Neural progenitor cell (in vitro differentiated cells): ENCODE data around the gene TTC9.

ENCODE experiments used
- EZH2 ChIP-seq: fragments of 200-600 bp; sonication (generic); IDR thresholded peaks from 2 replicates; pipeline ENCODE4 v1.6.1; 2017; ENCODE audit warnings: antibody characterized with exemption, mild to moderate bottlenecking, moderate library complexity
- TF ChIP-seq, protein P1 (sequence below): fragments of 200-600 bp; sonication (generic); IDR thresholded peaks from 2 replicates; pipeline ENCODE4 v1.5.1; 2017; ENCODE audit warnings: antibody characterized with exemption, mild to moderate bottlenecking

DNA sequence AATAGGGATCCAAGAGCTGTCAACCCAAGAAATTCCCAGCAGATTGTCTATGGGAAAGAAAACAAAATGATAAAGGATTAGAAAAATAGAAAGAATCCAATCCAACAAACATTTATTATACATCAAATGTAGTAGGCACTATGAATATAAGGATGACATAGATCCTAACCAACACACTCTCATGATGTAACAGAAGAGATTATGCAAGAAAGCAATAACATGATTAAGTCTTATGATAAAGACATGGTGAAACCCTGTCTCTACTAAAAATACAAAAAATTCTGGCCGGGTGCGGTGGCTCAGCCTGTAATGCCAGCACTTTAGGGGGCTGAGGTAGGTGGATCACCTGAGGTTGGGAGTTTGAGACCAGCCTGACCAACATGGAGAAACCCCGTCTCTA, 44.0 kb upstream of the TTC9 start:
- no peak for TF ChIP-seq EZH2
- TF ChIP-seq, protein P1, sequence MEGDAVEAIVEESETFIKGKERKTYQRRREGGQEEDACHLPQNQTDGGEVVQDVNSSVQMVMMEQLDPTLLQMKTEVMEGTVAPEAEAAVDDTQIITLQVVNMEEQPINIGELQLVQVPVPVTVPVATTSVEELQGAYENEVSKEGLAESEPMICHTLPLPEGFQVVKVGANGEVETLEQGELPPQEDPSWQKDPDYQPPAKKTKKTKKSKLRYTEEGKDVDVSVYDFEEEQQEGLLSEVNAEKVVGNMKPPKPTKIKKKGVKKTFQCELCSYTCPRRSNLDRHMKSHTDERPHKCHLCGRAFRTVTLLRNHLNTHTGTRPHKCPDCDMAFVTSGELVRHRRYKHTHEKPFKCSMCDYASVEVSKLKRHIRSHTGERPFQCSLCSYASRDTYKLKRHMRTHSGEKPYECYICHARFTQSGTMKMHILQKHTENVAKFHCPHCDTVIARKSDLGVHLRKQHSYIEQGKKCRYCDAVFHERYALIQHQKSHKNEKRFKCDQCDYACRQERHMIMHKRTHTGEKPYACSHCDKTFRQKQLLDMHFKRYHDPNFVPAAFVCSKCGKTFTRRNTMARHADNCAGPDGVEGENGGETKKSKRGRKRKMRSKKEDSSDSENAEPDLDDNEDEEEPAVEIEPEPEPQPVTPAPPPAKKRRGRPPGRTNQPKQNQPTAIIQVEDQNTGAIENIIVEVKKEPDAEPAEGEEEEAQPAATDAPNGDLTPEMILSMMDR: no peak
